Regular cardiac myocyte (primary cell): ENCODE measurements around the gene CLDN5. TPM values are rescaled to one million over a fixed set of nuclear protein-coding genes. Genes with fewer than 3 reads are reported as not detected.

Experiments used
- total RNA-seq: library from RNA; depleted of rRNA; stranded (reverse); fragments of >200 nt; gene quantifications from 2 replicates; pipeline ENCODE4 v1.2.3, GENCODE V29; 2014

Gene CLDN5, protein sequence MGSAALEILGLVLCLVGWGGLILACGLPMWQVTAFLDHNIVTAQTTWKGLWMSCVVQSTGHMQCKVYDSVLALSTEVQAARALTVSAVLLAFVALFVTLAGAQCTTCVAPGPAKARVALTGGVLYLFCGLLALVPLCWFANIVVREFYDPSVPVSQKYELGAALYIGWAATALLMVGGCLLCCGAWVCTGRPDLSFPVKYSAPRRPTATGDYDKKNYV
- 2.5 and 2.8 TPM in 2 replicates for total RNA-seq

DNA sequence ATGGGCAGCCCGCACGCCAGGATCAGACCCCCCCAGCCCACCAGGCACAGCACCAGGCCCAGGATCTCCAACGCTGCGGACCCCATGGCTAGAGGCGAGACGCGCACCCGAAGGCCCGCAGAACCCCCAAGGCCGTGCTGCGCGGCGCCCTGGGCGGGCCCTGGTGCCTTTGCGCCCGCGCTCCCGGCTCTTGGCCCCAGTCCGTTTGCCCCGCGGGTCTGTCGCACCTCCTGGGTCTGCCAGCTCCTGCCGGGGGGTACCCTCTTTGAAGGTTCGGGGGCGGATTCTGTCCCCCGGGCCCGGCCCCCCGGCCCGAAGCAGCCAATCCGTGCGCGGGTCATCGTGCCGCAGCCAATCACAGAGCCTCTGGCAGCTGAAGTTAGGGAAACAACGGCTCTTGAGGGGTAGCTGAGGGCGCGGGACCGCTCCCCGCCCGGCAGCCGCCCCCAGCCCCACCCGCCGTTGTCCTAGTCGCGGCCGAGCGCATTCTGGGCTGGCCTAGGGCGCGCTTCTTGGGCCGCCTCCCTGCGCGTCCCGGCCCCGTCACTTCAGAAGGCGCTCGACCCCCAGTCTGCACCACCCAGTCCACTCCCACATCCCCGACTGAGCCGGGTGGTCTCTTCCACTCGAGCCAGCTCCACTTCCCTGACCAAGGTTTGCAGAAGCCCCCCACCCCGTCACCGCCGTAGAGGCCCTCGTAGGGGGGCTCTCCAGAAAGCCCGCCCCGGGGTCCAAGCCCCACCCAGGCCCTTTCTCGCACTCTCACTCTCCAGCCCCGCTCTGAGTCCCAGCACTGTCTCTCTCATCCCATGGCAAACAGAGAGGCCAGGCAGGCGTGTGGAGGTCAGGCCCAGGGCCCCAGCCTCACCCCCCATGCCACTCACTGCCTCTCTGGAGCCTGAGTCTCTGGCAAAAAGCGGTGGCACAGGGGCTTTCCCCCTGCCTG lies at the start of gene CLDN5:
Gene CLDN5, minus strand, starts transcription at position 241 of the 946 bp plus-strand sequence. Its CDS starts 155 bp downstream, at position 86.

DNA sequence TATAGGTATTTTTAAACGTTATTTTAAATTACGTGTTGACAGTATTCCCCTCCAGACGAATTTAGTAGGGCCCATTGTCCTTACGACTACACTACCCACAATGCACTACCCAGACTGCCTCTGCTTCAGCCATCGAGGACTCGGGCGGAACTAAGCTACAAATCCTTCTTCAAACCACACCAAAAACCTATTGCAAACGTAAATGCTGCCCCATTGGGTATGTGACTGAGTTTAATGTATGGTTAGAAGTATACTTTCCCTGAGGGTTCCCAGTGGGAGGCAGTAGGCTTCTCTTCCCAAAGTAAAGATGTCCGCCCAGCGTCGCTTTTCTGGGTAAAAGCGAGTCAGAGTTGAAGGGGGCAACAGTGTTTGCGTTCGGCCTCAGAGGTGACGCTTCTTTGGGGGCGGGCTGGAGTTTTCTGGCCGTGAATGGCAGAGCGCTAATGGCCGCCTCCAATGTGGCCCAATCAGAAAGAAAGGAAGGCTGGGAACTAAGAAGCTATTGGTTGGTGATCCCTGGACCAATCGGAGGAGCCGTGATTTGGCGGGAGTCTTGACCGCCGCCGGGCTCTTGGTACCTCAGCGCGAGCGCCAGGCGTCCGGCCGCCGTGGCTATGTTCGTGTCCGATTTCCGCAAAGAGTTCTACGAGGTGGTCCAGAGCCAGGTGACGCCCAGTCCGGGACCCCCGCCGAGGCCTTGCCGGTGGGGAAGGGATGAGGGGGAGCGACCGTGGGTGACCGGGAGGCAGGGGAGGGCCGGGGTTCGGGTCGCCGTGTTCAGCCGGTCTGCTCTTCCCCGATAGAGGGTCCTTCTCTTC lies 44.6 kb downstream of the CLDN5 start, which contains the start of gene CDC45:
Gene CDC45, plus strand, starts transcription at position 566 of the 818 bp plus-strand sequence. Its CDS starts 49 bp downstream, at position 615.

DNA sequence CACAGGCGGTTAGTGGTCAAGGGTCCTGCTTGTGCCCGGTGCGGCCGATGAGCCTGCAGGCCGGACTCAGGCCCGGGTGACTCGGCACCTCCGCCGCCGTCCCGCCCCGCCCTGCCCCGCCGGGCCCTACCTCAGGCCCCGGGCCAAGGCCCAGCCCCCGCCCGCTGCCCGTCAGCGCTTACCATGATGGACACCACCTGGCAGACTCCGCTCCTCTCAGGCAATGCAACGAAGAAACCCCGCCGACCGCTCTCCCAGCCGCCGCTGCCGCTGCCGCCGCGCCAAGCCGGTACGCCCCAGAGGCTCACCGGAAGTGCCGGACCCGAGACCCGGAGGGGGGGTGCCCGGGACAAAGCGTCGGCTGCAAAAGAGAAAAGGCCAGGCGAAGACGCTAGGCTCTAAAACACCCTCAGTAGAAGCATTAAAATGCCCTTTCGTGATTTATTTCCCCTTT lies 45.3 kb downstream of the CLDN5 start, which contains the start of gene UFD1:
Gene UFD1, minus strand, starts transcription at position 293 of the 454 bp plus-strand sequence. Its CDS starts 108 bp downstream, at position 185.

Other genes starting within 250 kb of the CLDN5 start
- 10.2 and 15.2 TPM in 2 replicates for gene CLTCL1, start 232.7 kb downstream of the CLDN5 start, total RNA-seq
- 13.5 and 21.3 TPM in 2 replicates for gene HIRA, start 92.7 kb downstream of the CLDN5 start, total RNA-seq
- 30.4 and 42.6 TPM in 2 replicates for gene MRPL40, start 91.9 kb downstream of the CLDN5 start, total RNA-seq
- gene C22orf39, start 76.7 kb downstream of the CLDN5 start, total RNA-seq, result 13.2 and 14.8 TPM in 2 replicates
- gene UFD1, start 45.2 kb downstream of the CLDN5 start, total RNA-seq, result 40.6 and 90.3 TPM in 2 replicates
- 2.3 and 38.7 TPM in 2 replicates for gene CDC45, start 44.5 kb downstream of the CLDN5 start, total RNA-seq
- gene SEPTIN5, start 190.1 kb upstream of the CLDN5 start, total RNA-seq, result 12.1 and 39.2 TPM in 2 replicates
- gene GP1BB, start 199.1 kb upstream of the CLDN5 start, total RNA-seq, result 0.77 and 2.5 TPM in 2 replicates
- under 0.01 and 0.85 TPM in 2 replicates for gene TBX1, start 236.4 kb upstream of the CLDN5 start, total RNA-seq